Measurements from ENCODE around the gene ZBTB44.

GRCh38 chr11:130282111-130282510 lies 32.6 kb downstream of the ZBTB44 start:
- no peak for TF ChIP-seq POLR2A (IDR thresholded peaks at IDR 0.05)
- no peak for TF ChIP-seq CTCF (IDR thresholded peaks at IDR 0.05)
- no peak for TF ChIP-seq POLR2AphosphoS5 (IDR thresholded peaks at IDR 0.05; ENCODE audit: insufficient read depth in 1 of 2, low read depth in 1 of 2)
